HuH-7.5 (cell line): Measurements from ENCODE around the gene RBM19.

ENCODE experiments used
- DNase-seq: peaks from one replicate; pipeline ENCODE4 v3.0.0; 2011; ENCODE audit warnings: low spot score

Gene RBM19

DNA sequence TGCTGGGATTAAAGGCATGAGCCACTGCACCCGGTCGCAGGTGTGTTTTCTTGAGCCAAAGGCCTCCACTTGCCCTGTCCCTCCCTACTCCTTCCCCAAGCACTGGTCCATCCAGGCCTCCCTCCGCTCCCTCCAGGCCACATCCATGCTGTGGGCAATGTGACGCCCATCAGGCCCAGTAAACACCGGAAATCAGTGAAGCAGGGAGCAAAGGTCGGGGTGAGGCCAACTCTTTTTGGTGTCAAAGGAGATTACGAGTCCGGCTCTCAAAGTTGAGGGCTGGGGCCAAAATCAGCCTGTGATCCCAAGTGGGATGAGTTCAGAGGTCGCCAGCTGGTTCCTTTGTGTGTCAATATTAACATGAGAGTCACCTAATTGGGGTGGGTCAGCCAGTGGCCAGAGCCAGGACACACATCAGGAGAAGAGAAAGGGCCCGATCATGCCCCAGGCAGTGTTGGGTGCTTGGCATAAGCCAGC is 195.7 kb downstream of the RBM19 start:
- DNase-seq, result peak; percentile 90

DNA sequence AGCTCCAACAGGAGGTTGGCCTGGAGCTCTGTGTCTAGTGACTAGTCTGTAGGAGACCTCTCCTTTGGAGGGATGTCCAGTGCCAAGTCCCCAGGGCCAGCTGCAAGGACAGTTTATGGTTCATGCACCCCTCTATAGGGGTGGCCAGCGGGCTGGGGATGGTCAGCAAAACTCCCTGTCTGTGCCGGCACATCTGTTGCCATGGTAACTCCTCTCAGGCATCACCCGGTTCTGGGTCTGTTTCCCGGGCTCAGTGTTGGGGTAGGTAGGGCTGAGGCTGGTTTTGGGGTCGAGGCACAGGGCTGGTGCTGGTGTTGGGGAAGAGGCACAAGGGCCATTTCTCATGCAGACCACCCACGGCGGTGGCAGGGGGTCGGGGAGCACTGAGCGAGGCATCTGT is 196.8 kb downstream of the RBM19 start:
- DNase-seq, result no peak

DNA sequence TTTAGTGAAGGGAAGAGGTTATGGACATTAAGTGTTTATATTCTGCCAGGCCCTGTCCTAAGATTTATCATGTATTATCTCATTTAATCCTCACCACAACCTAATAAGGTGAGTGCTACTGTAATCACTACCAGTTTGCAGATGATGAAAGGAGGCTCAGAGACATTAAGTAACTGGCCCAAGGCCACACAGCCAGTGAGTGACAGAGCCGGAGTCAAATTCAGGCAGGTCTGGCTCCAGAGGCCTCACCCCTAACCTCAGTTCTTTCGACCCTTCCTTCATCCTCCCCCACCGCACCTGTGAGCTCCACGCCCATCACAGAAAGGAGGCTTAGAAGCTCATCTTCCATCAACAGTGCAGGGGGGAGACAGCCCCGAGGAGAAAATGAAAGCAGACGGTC is 197.3 kb downstream of the RBM19 start:
- no peak for DNase-seq

DNA sequence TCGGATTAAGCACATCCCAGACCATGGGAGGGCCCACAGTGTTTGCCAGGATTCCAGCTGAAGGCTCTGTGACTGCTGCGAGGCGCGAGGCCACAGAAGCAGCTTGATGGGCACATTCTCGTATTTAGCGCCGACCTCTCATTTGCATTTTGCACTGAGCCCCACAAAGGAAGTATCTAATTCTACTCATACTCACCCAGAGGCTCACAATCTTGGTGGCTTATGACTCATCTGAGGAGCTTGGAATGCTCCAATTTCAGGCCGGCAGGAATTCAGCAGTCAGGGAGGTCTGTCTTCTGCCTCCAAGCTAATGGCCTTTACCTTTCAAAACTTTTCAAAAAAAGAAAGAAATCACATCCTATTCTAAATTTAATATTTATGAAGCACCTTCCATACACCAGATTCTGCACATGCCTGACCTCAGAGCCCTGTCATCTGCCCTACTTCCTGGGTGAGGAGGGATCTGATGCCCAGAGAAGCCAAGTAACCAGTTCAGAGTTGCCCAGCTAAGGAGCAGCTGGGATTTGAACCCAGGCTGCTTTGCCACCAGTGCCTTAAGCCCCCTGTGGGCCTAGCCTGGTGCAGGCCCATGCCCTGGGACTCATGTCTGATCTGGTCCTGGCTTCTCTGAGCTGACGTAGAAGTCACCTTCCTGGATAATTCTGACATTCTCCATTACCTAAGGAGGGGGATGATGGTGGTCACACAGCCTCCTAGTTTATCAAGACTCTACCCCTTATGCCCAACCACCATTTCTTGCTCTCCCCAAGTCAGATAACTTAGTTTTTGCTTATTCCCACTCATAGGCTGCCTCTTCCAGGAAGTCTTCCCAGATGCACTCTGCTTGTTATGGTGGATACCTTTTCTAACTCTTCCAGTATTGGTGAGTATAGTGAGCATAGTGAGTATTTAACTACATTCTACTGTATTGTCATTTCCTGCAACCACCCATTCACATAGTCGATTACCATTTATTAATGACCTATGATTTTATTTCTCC is 198.9 kb downstream of the RBM19 start:
- no peak for DNase-seq
